ENCODE data around the gene MEIS3.
"Not testable (repeated sequence)": the region's sequence is repeated elsewhere in the genome, so short reads cannot be mapped to it uniquely, and the experiment has no call there.

MEIS3 gene

DNA sequence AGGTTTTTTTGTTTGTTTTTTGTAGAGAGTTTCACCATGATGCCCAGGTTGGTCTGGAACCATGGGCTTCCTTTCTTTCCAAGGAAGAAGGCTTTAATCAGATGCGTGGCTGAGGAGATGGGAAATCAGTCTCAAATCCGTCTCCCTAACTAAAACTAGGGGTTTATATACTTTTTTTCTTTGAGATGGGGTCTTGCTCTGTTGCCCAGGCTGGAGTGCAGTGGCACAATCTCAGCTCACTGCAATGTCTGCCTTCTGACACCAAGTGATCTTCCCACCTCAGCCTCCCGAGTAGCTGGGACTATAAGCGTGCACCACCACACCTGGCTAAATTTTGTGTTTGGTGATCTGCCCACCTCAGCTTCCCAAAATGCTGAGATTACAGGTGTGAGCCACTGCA is 34.8 kb downstream of the MEIS3 start:
- ATAC-seq: not testable (repeated sequence)

DNA sequence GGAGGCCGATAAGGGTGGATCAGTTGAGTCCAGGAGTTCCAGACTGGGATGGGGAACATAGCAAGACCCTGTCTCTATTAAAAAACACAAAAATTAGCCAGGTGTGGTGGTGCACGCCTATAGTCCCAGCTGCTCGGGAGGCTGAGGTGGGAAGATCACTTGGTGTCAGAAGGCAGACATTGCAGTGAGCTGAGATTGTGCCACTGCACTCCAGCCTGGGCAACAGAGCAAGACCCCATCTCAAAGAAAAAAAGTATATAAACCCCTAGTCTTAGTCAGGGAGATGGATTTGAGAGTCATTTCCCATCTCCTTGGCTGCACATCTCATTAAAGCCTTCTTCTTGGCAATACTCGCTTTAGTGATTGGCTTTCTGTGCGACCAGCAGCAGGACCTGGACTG is 35.4 kb downstream of the MEIS3 start:
- not testable (repeated sequence) for ATAC-seq

DNA sequence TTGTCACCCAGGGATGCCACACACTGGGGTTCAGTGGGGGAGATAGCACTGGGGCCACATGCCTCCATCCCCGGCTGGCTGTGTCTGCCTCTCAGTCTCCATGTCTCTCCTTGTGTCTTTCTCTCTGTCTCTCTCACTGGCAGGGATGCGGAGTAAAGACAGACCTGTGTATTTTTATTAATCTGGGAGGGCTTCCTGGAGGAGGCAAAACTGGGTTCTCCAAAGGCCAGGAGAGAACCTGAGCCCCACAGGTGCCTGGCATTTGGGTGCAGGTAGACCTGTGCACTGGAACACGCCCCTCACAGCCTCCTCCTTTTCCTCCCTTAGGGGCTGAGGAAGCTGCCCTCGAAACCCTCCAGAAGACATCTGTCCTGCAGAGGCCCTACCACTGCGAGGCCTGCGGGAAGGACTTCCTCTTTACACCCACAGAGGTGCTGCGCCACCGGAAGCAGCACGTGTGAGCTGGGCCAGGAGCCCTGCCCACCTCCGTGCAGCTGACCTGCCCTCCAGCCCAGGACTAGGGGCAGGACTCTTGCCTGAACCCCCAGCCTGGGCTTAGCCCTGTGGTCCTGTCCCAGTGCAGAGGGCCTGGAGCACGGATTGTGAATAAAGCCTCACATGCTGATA is 37.6 kb downstream of the MEIS3 start:
- ATAC-seq: peak in 1 of 2 donors; percentile 34

GRCh38 chr19:47381121-47381520 is 38.2 kb downstream of the MEIS3 start:
- no peak for ATAC-seq

DNA sequence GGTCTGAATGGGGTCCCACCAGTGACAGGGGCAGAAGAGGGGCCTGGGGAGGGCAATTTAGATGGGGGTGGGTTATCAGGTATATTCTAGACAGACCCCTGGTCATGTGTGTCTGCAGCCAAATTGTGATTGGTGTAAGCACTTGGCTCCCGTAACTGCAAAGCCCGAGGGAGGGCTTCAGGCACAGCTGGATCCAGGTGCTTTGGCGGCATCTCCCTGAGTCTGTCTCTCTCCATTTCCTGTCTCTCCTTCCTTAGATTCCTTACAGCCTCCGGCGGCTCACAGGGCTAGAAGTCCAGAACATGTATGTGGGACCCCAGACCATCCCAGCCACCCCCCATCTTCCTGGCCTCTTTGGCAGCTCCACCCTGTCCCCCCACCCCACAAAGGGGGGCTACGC is 38.8 kb downstream of the MEIS3 start:
- no peak for ATAC-seq

- ATAC-seq: no peak
Measured at GRCh38 chr19:47379381-47379938, 39.9 kb downstream of the MEIS3 start.

- ATAC-seq: no peak
Measured at GRCh38 chr19:47378246-47378645, 41.1 kb downstream of the MEIS3 start.

DNA sequence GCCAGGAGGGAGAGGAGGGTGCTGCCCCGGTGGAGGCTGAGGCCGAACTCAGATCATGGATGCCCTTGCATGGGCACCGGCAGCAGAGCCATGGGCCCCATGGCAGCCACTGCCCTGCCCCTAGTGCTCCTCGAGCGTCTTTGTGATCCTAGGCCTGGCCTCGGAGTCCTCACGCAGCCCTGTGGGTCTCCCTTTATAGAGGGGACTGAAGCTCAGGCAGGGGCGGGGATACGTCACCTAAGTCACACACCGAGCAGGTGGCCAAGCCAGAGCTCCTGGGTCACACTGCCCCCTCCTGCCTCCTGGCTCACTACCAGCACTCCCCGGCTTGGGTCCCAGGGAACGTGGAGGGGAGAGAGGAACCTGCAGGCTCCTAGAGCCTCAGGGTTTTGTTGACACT is 41.5 kb downstream of the MEIS3 start:
- no peak for ATAC-seq

DNA sequence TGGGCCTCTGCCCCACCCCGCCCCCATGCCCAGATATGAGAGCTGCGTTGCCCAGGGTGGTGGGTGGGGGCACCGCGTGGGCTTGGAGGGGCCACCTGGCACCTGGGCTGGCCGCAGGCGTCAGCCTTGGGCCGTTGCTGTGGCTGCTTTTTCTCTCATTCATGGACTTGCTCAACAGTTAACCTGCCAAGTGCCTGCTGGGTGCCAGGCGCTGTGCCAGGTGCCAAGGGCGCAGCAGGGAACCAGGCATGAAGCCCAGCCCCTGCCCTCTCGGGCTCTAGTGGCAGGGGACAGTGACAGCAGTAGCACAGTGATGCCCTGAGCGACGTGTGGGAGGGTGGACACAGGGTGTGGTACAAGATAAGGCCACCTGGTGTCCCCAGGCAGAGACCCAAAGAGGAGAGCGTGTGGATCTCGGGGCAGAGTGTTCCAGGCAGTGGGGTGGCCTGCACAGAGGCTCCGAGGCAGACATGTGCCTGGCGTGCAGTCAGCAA is 42.1 kb downstream of the MEIS3 start:
- ATAC-seq: no peak

GRCh38 chr19:47376589-47377144 is 42.7 kb downstream of the MEIS3 start:
- ATAC-seq: no peak

GRCh38 chr19:47375694-47376588 is 43.4 kb downstream of the MEIS3 start:
- ATAC-seq: no peak

GRCh38 chr19:47374876-47375693 is 44.2 kb downstream of the MEIS3 start:
- no peak for ATAC-seq

DNA sequence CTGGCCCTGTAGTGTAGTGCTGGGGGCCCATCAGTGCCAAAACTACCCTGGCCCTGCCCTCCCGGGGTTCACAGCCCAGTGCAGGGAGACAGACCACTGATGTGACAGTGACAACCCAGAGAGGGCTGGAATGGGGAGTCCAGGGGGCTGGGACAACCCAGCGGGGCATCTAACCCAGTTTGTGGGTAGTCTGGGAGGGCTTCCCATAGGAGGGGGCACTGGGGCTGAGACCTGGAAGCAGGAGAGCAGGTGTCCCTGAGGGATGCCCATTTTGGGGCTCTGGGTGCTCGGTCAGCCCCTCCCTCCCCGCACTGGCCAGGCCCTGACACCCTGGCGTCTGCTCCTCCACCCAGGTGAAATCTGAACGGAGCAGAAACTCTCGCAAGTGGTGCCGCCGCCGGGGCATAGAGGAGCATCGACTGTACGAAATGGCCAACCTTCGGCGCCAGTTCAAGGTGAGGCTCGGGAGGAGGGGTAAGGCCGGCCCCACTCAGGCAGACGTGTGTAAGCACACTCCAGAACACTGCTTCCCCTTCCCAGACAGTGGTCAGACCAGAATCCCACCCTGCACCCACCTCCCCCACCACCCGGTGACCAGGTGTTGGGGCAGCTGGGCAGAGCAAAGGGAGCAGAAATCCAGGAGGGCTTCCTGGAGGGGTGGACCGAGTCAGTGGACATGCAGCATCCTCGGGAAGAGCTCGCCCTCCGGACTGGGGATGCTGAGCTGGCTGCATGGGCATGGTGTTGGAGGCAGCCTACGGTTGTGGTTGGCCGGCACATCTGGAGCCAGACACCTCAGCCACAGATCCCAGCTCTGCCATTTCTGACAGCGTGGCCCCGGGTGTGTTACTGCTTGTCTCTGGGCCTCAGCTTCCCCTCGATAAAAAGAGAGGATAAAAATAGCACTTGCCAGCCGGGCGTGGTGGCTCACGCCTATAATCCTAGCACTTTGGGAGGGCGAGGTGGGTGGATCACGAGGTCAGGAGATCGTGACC is 45.8 kb downstream of the MEIS3 start:
- no peak for ATAC-seq

- ATAC-seq: no peak
Measured at GRCh38 chr19:47372603-47373002, 46.7 kb downstream of the MEIS3 start.

DNA sequence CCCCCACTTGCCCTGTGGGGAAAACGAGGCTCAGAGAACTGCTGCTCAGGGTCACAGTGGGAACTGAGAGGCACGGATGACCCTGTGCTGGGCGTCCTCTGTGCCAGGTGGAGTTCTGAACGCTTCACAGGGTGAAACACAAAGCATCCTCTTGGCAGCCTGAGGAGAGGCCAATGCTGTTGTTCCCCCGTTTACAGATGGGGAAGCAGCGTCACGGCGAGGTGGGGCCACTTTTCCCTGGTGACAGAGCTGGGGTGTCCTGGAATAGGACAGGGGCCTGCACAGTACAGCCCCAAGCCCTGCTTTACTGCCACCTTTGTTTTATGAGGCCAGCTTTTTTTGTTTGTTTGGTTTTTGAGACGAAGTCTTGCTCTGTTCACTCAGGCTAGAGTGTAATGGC is 48.1 kb downstream of the MEIS3 start:
- ATAC-seq: no peak

GRCh38 chr19:47370045-47370611 is 49.2 kb downstream of the MEIS3 start:
- ATAC-seq: no peak

DNA sequence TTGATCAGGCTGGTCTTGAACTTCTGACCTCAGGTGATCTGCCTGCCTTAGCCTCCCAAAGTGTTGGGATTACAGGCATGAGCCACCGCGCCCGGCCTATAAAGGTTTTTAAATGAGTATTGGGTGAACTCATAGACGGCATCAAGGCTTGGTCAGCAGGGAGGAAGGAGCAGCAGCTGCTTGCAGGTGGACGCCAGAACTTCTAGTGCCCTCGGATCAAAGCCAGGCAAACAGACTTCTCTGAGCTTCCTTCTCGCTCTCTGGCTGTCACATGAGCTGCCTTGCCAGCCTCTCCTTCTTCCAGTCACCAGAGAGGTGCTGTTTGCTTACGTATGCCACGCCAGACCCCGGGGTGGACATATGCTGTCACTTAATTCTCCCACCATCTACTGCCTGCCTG is 53.9 kb downstream of the MEIS3 start:
- ATAC-seq: not testable (repeated sequence)

GRCh38 chr19:47363758-47364531 is 55.4 kb downstream of the MEIS3 start:
- ATAC-seq: no peak

DNA sequence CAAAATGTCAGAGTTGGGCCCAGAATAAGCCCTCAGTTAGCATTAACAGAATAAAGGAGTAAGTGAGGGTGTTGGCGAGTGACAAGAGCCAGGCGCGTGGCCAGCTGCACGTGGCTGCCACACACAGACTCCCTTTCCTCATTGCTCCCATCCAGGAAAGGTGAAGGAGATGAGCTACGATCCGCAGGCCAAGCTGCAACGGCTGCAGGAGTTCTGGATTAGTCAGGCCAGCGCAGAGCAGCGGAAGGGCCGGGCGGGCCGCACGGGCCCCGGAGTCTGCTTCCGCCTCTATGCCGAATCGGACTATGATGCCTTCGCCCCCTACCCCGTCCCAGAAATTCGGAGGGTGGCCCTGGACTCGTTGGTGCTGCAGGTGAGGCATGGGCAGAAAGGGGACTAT is 57.0 kb downstream of the MEIS3 start:
- no peak for ATAC-seq

DNA sequence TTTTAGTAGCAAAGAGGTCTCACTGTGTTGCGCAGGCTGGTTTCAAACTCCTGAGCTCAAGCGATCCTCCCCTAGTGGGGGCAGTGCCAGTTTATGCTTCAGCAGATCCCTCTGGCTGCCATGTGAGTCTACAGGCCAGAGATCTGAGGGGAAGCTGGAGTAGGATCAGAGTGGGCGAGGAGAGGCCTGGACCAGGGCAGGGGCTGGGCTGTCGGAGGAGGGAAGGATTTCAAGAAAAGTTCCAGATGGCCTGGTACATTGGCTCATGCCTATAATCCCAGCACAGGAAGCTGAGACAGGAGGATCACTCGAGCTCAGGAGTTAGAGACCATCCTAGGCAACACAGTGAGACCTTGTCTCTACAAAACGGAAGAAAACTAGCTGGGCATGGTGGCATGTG is 60.4 kb downstream of the MEIS3 start:
- ATAC-seq: no peak

All from activated CD4-positive, CD25-positive, alpha-beta regulatory T cell treated with anti-CD3 and anti-CD28 coated beads, Interleukin-2, amount 50 U/mL, for 24 hours (primary cell).